Trophoblast cell (in vitro differentiated cells and primary cell): ENCODE results near the gene PRDM1.

Source experiments
- DNase-seq, 2 donors: peaks; one replicate each; pipeline ENCODE4 v3.0.0-alpha.2; 2016
- H2AFZ ChIP-seq: 2 replicates; pipeline ENCODE4 v1.6.1; 2013; ENCODE audit warnings: low read length, moderate library complexity, mild to moderate bottlenecking; ENCODE audit not compliant: insufficient read depth, poor library complexity
- H2AK5ac ChIP-seq: 2 replicates; pipeline ENCODE4 v1.6.1; 2013; ENCODE audit warnings: mild to moderate bottlenecking, low read length
- H2BK120ac ChIP-seq: 2 replicates; pipeline ENCODE4 v1.6.1; 2013; ENCODE audit warnings: low read length, mild to moderate bottlenecking, moderate library complexity; ENCODE audit not compliant: insufficient read depth, poor library complexity
- H2BK12ac ChIP-seq: 2 replicates; pipeline ENCODE4 v1.6.1; 2013; ENCODE audit warnings: mild to moderate bottlenecking, low read length, moderate library complexity
- H2BK5ac ChIP-seq: 2 replicates; pipeline ENCODE4 v1.6.1; 2013; ENCODE audit warnings: low read length, low read depth, moderate library complexity, mild to moderate bottlenecking; ENCODE audit not compliant: poor library complexity
- H3K14ac ChIP-seq: 2 replicates; pipeline ENCODE4 v1.6.1; 2013; ENCODE audit warnings: mild to moderate bottlenecking, low read length
- H3K18ac ChIP-seq: 2 replicates; pipeline ENCODE4 v1.6.1; 2013; ENCODE audit warnings: mild to moderate bottlenecking, low read length
- H3K23ac ChIP-seq: 2 replicates; pipeline ENCODE4 v1.6.1; 2013; ENCODE audit warnings: low read length
- H3K27ac ChIP-seq: 2 replicates; pipeline ENCODE4 v1.5.1; 2013; ENCODE audit warnings: low read depth, mild to moderate bottlenecking, inconsistent platforms, low read length, moderate library complexity
- H3K27me3 ChIP-seq: 2 replicates; pipeline ENCODE4 v1.6.1; 2013; ENCODE audit warnings: inconsistent platforms, mild to moderate bottlenecking, low read length, moderate library complexity; ENCODE audit not compliant: insufficient read depth
- H3K36me3 ChIP-seq, 2 experiments: 1 replicate in 1 of 2; 2 replicates in 1 of 2; pipeline ENCODE4 v1.6.1; 2013; ENCODE audit warnings: low read length in 2 of 2, mild to moderate bottlenecking in 2 of 2, moderate library complexity in 1 of 2; ENCODE audit not compliant: insufficient read depth in 2 of 2, control insufficient read depth in 1 of 2
- H3K4ac ChIP-seq: 2 replicates; pipeline ENCODE4 v1.6.1; 2013; ENCODE audit warnings: low read depth, mild to moderate bottlenecking, low read length, moderate library complexity
- H3K4me1 ChIP-seq, 2 experiments: 1 replicate in 1 of 2; 2 replicates in 1 of 2; pipeline ENCODE4 v1.6.1; 2013; ENCODE audit warnings: low read length in 2 of 2, mild to moderate bottlenecking in 2 of 2, moderate library complexity in 1 of 2; ENCODE audit not compliant: insufficient read depth in 2 of 2, control insufficient read depth in 1 of 2
- H3K4me2 ChIP-seq: 2 replicates; pipeline ENCODE4 v1.6.1; 2013; ENCODE audit warnings: inconsistent platforms, mild to moderate bottlenecking, low read length, moderate library complexity
- H3K4me3 ChIP-seq: 2 replicates; pipeline ENCODE4 v1.5.1; 2013; ENCODE audit warnings: mild to moderate bottlenecking, low read depth, low read length, inconsistent platforms
- H3K79me1 ChIP-seq: one replicate; pipeline ENCODE4 v1.6.1; 2013; ENCODE audit warnings: low read length
- H3K79me2 ChIP-seq: 2 replicates; pipeline ENCODE4 v1.6.1; 2013; ENCODE audit warnings: low read length, mild to moderate bottlenecking; ENCODE audit not compliant: control insufficient read depth, insufficient read depth, poor library complexity
- H3K9ac ChIP-seq: 2 replicates; pipeline ENCODE4 v1.6.1; 2013; ENCODE audit warnings: mild to moderate bottlenecking, low read length
- H3K9me3 ChIP-seq: 2 replicates; pipeline ENCODE4 v1.6.1; 2013; ENCODE audit warnings: low read depth, mild to moderate bottlenecking, control low read depth, inconsistent platforms, low read length; ENCODE audit not compliant: insufficient read depth
- H4K12ac ChIP-seq: 2 replicates; pipeline ENCODE4 v1.6.1; 2013; ENCODE audit warnings: low read depth, mild to moderate bottlenecking, low read length, moderate library complexity
- H4K8ac ChIP-seq: 2 replicates; pipeline ENCODE4 v1.6.1; 2013; ENCODE audit warnings: low read depth, mild to moderate bottlenecking, low read length, moderate library complexity
- H4K91ac ChIP-seq: one replicate; pipeline ENCODE4 v1.6.1; 2013; ENCODE audit warnings: low read depth, mild to moderate bottlenecking, low read length, moderate library complexity
- WGBS: extraction: QIAGEN DNeasy Blood & Tissue Kit; methylation state at CpG from one replicate; pipeline ENCODE4 v1.1.7; 2013; ENCODE audit warnings: missing lambda C conversion rate; ENCODE audit not compliant: insufficient read length, insufficient coverage; ENCODE audit errors: extremely low coverage; 5-methylcytosine and 5-hydroxymethylcytosine counted together

Gene PRDM1

GRCh38 chr6:106100755-106101154, 14.6 kb downstream of the PRDM1 start:
- no peak overlapping the region for H3K4me3 ChIP-seq
- H2BK12ac ChIP-seq: no peak overlapping the region
- no peaks in the 10 kb centered on the region for H3K9me3 ChIP-seq
- H2AFZ ChIP-seq: no peak overlapping the region
- H3K23ac ChIP-seq: no peak overlapping the region
- H4K91ac ChIP-seq: no peak overlapping the region
- peaks cover 2% of the 10 kb centered on the region for H3K27me3 ChIP-seq
- no peaks in the 10 kb centered on the region for H3K36me3 ChIP-seq
- H3K4me2 ChIP-seq: no peak overlapping the region
- no peak overlapping the region for H2BK120ac ChIP-seq
- H3K4me1 ChIP-seq: peaks cover 7 to 11% of the 10 kb centered on the region in 2 experiments
- H3K14ac ChIP-seq: no peak overlapping the region
- H3K79me2 ChIP-seq: no peaks in the 10 kb centered on the region
- H2AK5ac ChIP-seq: no peak overlapping the region
- H3K27ac ChIP-seq: no peak overlapping the region
- H3K4ac ChIP-seq: no peak overlapping the region
- no peak overlapping the region for H4K12ac ChIP-seq
- H2BK5ac ChIP-seq: no peak overlapping the region
- H3K9ac ChIP-seq: no peak overlapping the region
- DNase-seq: no peak
- no peak overlapping the region for H4K8ac ChIP-seq
- H3K18ac ChIP-seq: no peak overlapping the region
- no CpG with 5 or more reads among the region's 9 CpGs for WGBS
- peaks cover 2% of the 10 kb centered on the region for H3K79me1 ChIP-seq

- H2BK5ac ChIP-seq: no peak overlapping the region
- no CpG with 5 or more reads among the region's 3 CpGs for WGBS
- H3K14ac ChIP-seq: no peak overlapping the region
- peaks cover 2% of the 10 kb centered on the region for H3K79me1 ChIP-seq
- no peak overlapping the region for H3K9ac ChIP-seq
- no peak overlapping the region for H4K91ac ChIP-seq
- H3K18ac ChIP-seq: no peak overlapping the region
- no peaks in the 10 kb centered on the region for H3K79me2 ChIP-seq
- no peaks in the 10 kb centered on the region for H3K9me3 ChIP-seq
- no peak overlapping the region for H3K4ac ChIP-seq
- H2BK120ac ChIP-seq: no peak overlapping the region
- peaks cover 7 to 11% of the 10 kb centered on the region in 2 experiments for H3K4me1 ChIP-seq
- DNase-seq: peak in 1 of 2 donors; percentile 56
- H2AK5ac ChIP-seq: no peak overlapping the region
- no peak overlapping the region for H3K4me2 ChIP-seq
- no peak overlapping the region for H3K23ac ChIP-seq
- no peak overlapping the region for H4K12ac ChIP-seq
- no peak overlapping the region for H3K4me3 ChIP-seq
- H3K27me3 ChIP-seq: peaks cover 2% of the 10 kb centered on the region
- H2AFZ ChIP-seq: no peak overlapping the region
- H3K27ac ChIP-seq: no peak overlapping the region
- H4K8ac ChIP-seq: no peak overlapping the region
- no peak overlapping the region for H2BK12ac ChIP-seq
- H3K36me3 ChIP-seq: no peaks in the 10 kb centered on the region
Observed at GRCh38 chr6:106101466-106101865, 15.3 kb downstream of the PRDM1 start.

GRCh38 chr6:106102034-106102433, 15.9 kb downstream of the PRDM1 start:
- H3K79me2 ChIP-seq: no peaks in the 10 kb centered on the region
- H3K79me1 ChIP-seq: peaks cover 2% of the 10 kb centered on the region
- no peak overlapping the region for H3K4me3 ChIP-seq
- H3K36me3 ChIP-seq: no peaks in the 10 kb centered on the region
- H3K18ac ChIP-seq: no peak overlapping the region
- no peak overlapping the region for H3K14ac ChIP-seq
- H4K12ac ChIP-seq: no peak overlapping the region
- no peak overlapping the region for H2BK120ac ChIP-seq
- peaks cover 2% of the 10 kb centered on the region for H3K27me3 ChIP-seq
- H2AFZ ChIP-seq: no peak overlapping the region
- DNase-seq: no peak
- H3K4me2 ChIP-seq: no peak overlapping the region
- peaks cover 7 to 11% of the 10 kb centered on the region in 2 experiments for H3K4me1 ChIP-seq
- no peak overlapping the region for H4K8ac ChIP-seq
- no peak overlapping the region for H2BK12ac ChIP-seq
- no peak overlapping the region for H4K91ac ChIP-seq
- no peak overlapping the region for H3K4ac ChIP-seq
- H2AK5ac ChIP-seq: no peak overlapping the region
- H3K9me3 ChIP-seq: peaks cover 2% of the 10 kb centered on the region
- no peak overlapping the region for H2BK5ac ChIP-seq
- no peak overlapping the region for H3K23ac ChIP-seq
- H3K27ac ChIP-seq: no peak overlapping the region
- no CpG with 5 or more reads among the region's 5 CpGs for WGBS
- H3K9ac ChIP-seq: no peak overlapping the region

- Histone ChIP-seq H4K8ac (no peak overlapping the region), H3K9ac (no peak overlapping the region), H2AK5ac (no peak overlapping the region)
Observed at GRCh38 chr6:106102967-106103727, 17.0 kb downstream of the PRDM1 start.

More at GRCh38 chr6:106102967-106103727, 17.0 kb downstream of the PRDM1 start:
- no peak overlapping the region for H3K4me3 ChIP-seq
- H2BK5ac ChIP-seq: no peak overlapping the region
- no peak overlapping the region for H4K12ac ChIP-seq
- no peak overlapping the region for H2BK12ac ChIP-seq
- no peaks in the 10 kb centered on the region for H3K36me3 ChIP-seq
- no peak overlapping the region for H3K4ac ChIP-seq
- no peak overlapping the region for H4K91ac ChIP-seq
- no CpG with 5 or more reads among the region's 11 CpGs for WGBS
- no peak overlapping the region for H3K18ac ChIP-seq
- no peak overlapping the region for H3K23ac ChIP-seq
- H3K4me2 ChIP-seq: no peak overlapping the region
- H3K4me1 ChIP-seq: peaks cover 7 to 10% of the 10 kb centered on the region in 2 experiments
- H2BK120ac ChIP-seq: no peak overlapping the region
- H3K14ac ChIP-seq: no peak overlapping the region
- H3K79me2 ChIP-seq: no peaks in the 10 kb centered on the region
- peaks cover 2% of the 10 kb centered on the region for H3K79me1 ChIP-seq
- peaks cover 2% of the 10 kb centered on the region for H3K9me3 ChIP-seq
- no peak for DNase-seq
- peaks cover 2% of the 10 kb centered on the region for H3K27me3 ChIP-seq
- no peak overlapping the region for H2AFZ ChIP-seq
- H3K27ac ChIP-seq: no peak overlapping the region
